ENCODE measurements around the gene HYAL1.
A peak's percentile ranks its signal among the peaks of the same experiment; 100 is the strongest.

HYAL1 gene

GRCh38 chr3:50304601-50305000, 1.2 kb upstream of the HYAL1 start:
- Histone ChIP-seq H3K79me2 (peaks cover 2% of the 10 kb centered on the region), H3K9ac (no peak overlapping the region), H3K4me2 (ENCODE audit: low read length) (no peak overlapping the region), H3K4me1 (peaks cover 8% of the 10 kb centered on the region), H3K27ac (no peak overlapping the region), H3K27me3 (ENCODE audit: control insufficient read depth, insufficient read depth, low read length) (no peaks in the 10 kb centered on the region), H2AFZ (no peak overlapping the region), H3K4me3 (ENCODE audit: low read depth, low read length) (no peak overlapping the region), H3K36me3 (ENCODE audit: control insufficient read depth, insufficient read depth, low read length) (no peaks in the 10 kb centered on the region), H3K9me3 (ENCODE audit: control insufficient read depth, low read length) (no peaks in the 10 kb centered on the region)
- no peak for TF ChIP-seq CTCF (IDR thresholded peaks at IDR 0.05)

GRCh38 chr3:50302095-50303012, 1.0 kb downstream of the HYAL1 start:
- Histone ChIP-seq H3K9ac (no peak overlapping the region), H3K4me1 (peaks cover 17% of the 10 kb centered on the region), H3K36me3 (ENCODE audit: control insufficient read depth, insufficient read depth, low read length) (no peaks in the 10 kb centered on the region), H3K4me2 (ENCODE audit: low read length) (peak overlapping the region; percentile 89), H3K27me3 (ENCODE audit: control insufficient read depth, insufficient read depth, low read length) (no peaks in the 10 kb centered on the region), H3K4me3 (ENCODE audit: low read depth, low read length) (peak overlapping the region; percentile 67), H3K27ac (peak overlapping the region; percentile 30), H2AFZ (no peak overlapping the region), H3K9me3 (ENCODE audit: control insufficient read depth, low read length) (no peaks in the 10 kb centered on the region), H3K79me2 (peaks cover 2% of the 10 kb centered on the region)
- TF ChIP-seq CTCF (IDR thresholded peaks at IDR 0.05) = no peak

GRCh38 chr3:50300681-50301254, 2.6 kb downstream of the HYAL1 start:
- H3K27ac ChIP-seq = peak overlapping the region; percentile 82
- H2AFZ ChIP-seq = no peak overlapping the region
- no peaks in the 10 kb centered on the region for H3K27me3 ChIP-seq (ENCODE audit: control insufficient read depth, insufficient read depth, low read length)
- H3K9ac ChIP-seq = no peak overlapping the region
- TF ChIP-seq CTCF (IDR thresholded peaks at IDR 0.05) = no peak
- H3K4me3 ChIP-seq (ENCODE audit: low read depth, low read length) = no peak overlapping the region
- H3K4me2 ChIP-seq (ENCODE audit: low read length) = no peak overlapping the region
- no peaks in the 10 kb centered on the region for H3K36me3 ChIP-seq (ENCODE audit: control insufficient read depth, insufficient read depth, low read length)
- H3K4me1 ChIP-seq = peaks cover 17% of the 10 kb centered on the region
- peaks cover 2% of the 10 kb centered on the region for H3K79me2 ChIP-seq
- no peaks in the 10 kb centered on the region for H3K9me3 ChIP-seq (ENCODE audit: control insufficient read depth, low read length)

GRCh38 chr3:50299929-50300680, 3.3 kb downstream of the HYAL1 start:
- Histone ChIP-seq H3K4me2 (ENCODE audit: low read length) (peak overlapping the region; percentile 64), H3K4me3 (ENCODE audit: low read depth, low read length) (peak overlapping the region; percentile 69), H3K4me1 (peaks cover 17% of the 10 kb centered on the region), H3K27me3 (ENCODE audit: control insufficient read depth, insufficient read depth, low read length) (no peaks in the 10 kb centered on the region), H3K36me3 (ENCODE audit: control insufficient read depth, insufficient read depth, low read length) (no peaks in the 10 kb centered on the region), H3K79me2 (peaks cover 2% of the 10 kb centered on the region), H3K9me3 (ENCODE audit: control insufficient read depth, low read length) (no peaks in the 10 kb centered on the region), H2AFZ (peak overlapping the region; percentile 89), H3K9ac (no peak overlapping the region), H3K27ac (peak overlapping the region; percentile 82)
- TF ChIP-seq CTCF (IDR thresholded peaks at IDR 0.05) = no peak

All from parathyroid adenoma (tissue), 2 donors.